ENCODE results near the gene NAE1.

DNA sequence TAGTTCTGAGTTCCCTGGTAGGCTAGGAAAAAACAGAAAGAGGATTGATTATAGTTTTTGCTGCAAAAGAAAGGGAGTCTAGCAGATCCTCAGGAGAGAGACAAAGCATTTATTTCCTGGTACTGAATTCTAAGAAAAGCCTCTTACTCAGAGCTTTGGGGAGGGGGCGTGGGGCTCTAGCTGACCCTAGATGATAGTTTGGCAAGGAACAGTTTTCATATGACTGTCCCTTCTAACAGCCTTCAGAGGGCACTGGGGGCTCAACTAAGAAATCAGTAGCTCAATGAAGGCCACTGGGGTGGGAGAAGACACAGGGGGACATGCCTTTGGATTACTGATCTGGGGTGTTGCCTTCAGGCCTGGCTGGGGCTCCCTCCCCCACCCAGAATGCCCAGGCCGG, 17.4 kb upstream of the NAE1 start:
- TF ChIP-seq, protein P1, sequence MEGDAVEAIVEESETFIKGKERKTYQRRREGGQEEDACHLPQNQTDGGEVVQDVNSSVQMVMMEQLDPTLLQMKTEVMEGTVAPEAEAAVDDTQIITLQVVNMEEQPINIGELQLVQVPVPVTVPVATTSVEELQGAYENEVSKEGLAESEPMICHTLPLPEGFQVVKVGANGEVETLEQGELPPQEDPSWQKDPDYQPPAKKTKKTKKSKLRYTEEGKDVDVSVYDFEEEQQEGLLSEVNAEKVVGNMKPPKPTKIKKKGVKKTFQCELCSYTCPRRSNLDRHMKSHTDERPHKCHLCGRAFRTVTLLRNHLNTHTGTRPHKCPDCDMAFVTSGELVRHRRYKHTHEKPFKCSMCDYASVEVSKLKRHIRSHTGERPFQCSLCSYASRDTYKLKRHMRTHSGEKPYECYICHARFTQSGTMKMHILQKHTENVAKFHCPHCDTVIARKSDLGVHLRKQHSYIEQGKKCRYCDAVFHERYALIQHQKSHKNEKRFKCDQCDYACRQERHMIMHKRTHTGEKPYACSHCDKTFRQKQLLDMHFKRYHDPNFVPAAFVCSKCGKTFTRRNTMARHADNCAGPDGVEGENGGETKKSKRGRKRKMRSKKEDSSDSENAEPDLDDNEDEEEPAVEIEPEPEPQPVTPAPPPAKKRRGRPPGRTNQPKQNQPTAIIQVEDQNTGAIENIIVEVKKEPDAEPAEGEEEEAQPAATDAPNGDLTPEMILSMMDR (IDR thresholded peaks at IDR 0.05; ENCODE audit: low read depth, low read length), result no peak
- TF ChIP-seq POLR2A (IDR thresholded peaks at IDR 0.05; ENCODE audit: extremely low read depth, insufficient read length), result no peak
- no peak for TF ChIP-seq MYC (IDR thresholded peaks at IDR 0.05; ENCODE audit: low read depth, low read length)
- TF ChIP-seq, protein P2, sequence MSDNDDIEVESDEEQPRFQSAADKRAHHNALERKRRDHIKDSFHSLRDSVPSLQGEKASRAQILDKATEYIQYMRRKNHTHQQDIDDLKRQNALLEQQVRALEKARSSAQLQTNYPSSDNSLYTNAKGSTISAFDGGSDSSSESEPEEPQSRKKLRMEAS (IDR thresholded peaks at IDR 0.05; ENCODE audit: low read depth, low read length), result no peak

Data from NB4 (cell line).